BLaER1 (cell line): Measurements from ENCODE around the gene HSPD1.

Source experiments
- H3K27ac ChIP-seq: shearing (Covaris generic); formaldehyde crosslinking; 2 replicates; pipeline ENCODE4 v1.8.1; 2022
- H3K27me3 ChIP-seq: shearing (Covaris generic); formaldehyde crosslinking; 2 replicates; pipeline ENCODE4 v1.8.1; 2022
- H3K36me3 ChIP-seq: shearing (Covaris generic); formaldehyde crosslinking; 2 replicates; pipeline ENCODE4 v1.8.1; 2022
- H3K4me1 ChIP-seq: shearing (Covaris generic); formaldehyde crosslinking; 2 replicates; pipeline ENCODE4 v1.8.1; 2022
- H3K4me2 ChIP-seq: shearing (Covaris generic); formaldehyde crosslinking; 2 replicates; pipeline ENCODE4 v1.8.1; 2022
- H3K4me3 ChIP-seq: shearing (Covaris generic); formaldehyde crosslinking; 2 replicates; pipeline ENCODE4 v1.8.1; 2022
- H3K9ac ChIP-seq: shearing (Covaris generic); formaldehyde crosslinking; 2 replicates; pipeline ENCODE4 v1.8.1; 2022
- H3K9me3 ChIP-seq: shearing (Covaris generic); formaldehyde crosslinking; 2 replicates; pipeline ENCODE4 v1.8.1; 2022
- H4K20me1 ChIP-seq: shearing (Covaris generic); formaldehyde crosslinking; 2 replicates; pipeline ENCODE4 v1.8.1; 2022
- Cebpa-rat ChIP-seq: shearing (Covaris generic); IDR thresholded peaks from 2 replicates; pipeline ENCODE4 v1.8.1; 2022

HSPD1 gene

GRCh38 chr2:197515315-197515738 is 15.7 kb upstream of the HSPD1 start:
- Histone ChIP-seq H3K4me1 (peaks cover 21% of the 10 kb centered on the region), H3K9ac (peak overlapping the region; percentile 96), H4K20me1 (peaks cover 40% of the 10 kb centered on the region), H3K36me3 (peaks cover 25% of the 10 kb centered on the region), H3K27ac (peak overlapping the region; percentile 91), H3K27me3 (no peaks in the 10 kb centered on the region), H3K9me3 (peaks cover 23% of the 10 kb centered on the region), H3K4me3 (peak overlapping the region; percentile 91), H3K4me2 (peak overlapping the region; percentile 87)
- no peak for TF ChIP-seq Cebpa-rat

GRCh38 chr2:197514754-197515153 is 15.1 kb upstream of the HSPD1 start:
- Histone ChIP-seq H3K4me3 (peak overlapping the region; percentile 91), H3K27ac (peak overlapping the region; percentile 91), H3K27me3 (no peaks in the 10 kb centered on the region), H3K4me2 (peak overlapping the region; percentile 87), H3K9ac (peak overlapping the region; percentile 96), H3K4me1 (peaks cover 21% of the 10 kb centered on the region), H4K20me1 (peaks cover 35% of the 10 kb centered on the region), H3K36me3 (peaks cover 24% of the 10 kb centered on the region), H3K9me3 (peaks cover 17% of the 10 kb centered on the region)
- no peak for TF ChIP-seq Cebpa-rat

- Histone ChIP-seq H4K20me1 (peaks cover 29% of the 10 kb centered on the region), H3K27me3 (no peaks in the 10 kb centered on the region), H3K4me2 (no peak overlapping the region; the same call in 1 of the 2 replicates), H3K9me3 (peaks cover 9% of the 10 kb centered on the region), H3K36me3 (peaks cover 22% of the 10 kb centered on the region), H3K4me3 (no peak overlapping the region), H3K4me1 (peaks cover 21% of the 10 kb centered on the region), H3K9ac (no peak overlapping the region), H3K27ac (no peak overlapping the region)
- no peak for TF ChIP-seq Cebpa-rat
Measured at GRCh38 chr2:197513915-197514314, 14.3 kb upstream of the HSPD1 start.

- H3K4me1 ChIP-seq = peaks cover 13% of the 10 kb centered on the region
- no peaks in the 10 kb centered on the region for H3K27me3 ChIP-seq
- no peak for TF ChIP-seq Cebpa-rat
- no peak overlapping the region for H3K9ac ChIP-seq
- H3K27ac ChIP-seq = no peak overlapping the region
- H3K4me3 ChIP-seq = no peak overlapping the region
- H3K36me3 ChIP-seq = peaks cover 70% of the 10 kb centered on the region
- no peak overlapping the region for H3K4me2 ChIP-seq
- H4K20me1 ChIP-seq = peaks cover 26% of the 10 kb centered on the region
- no peaks in the 10 kb centered on the region for H3K9me3 ChIP-seq
Measured at GRCh38 chr2:197506658-197507057, 7.0 kb upstream of the HSPD1 start.

GRCh38 chr2:197504512-197504911 is 4.9 kb upstream of the HSPD1 start:
- no peak overlapping the region for H3K9ac ChIP-seq
- H3K4me2 ChIP-seq = no peak overlapping the region
- H3K27ac ChIP-seq = no peak overlapping the region
- no peaks in the 10 kb centered on the region for H3K9me3 ChIP-seq
- H3K36me3 ChIP-seq = peaks cover 64% of the 10 kb centered on the region
- H3K4me1 ChIP-seq = peaks cover 17% of the 10 kb centered on the region
- H3K27me3 ChIP-seq = no peaks in the 10 kb centered on the region
- peaks cover 30% of the 10 kb centered on the region for H4K20me1 ChIP-seq
- H3K4me3 ChIP-seq = no peak overlapping the region
- no peak for TF ChIP-seq Cebpa-rat

GRCh38 chr2:197504000-197504399 is 4.4 kb upstream of the HSPD1 start:
- Histone ChIP-seq H3K4me1 (peaks cover 17% of the 10 kb centered on the region), H3K36me3 (peaks cover 63% of the 10 kb centered on the region), H3K27ac (no peak overlapping the region)

GRCh38 chr2:197502685-197503084 is 3.0 kb upstream of the HSPD1 start:
- Histone ChIP-seq H4K20me1 (peaks cover 48% of the 10 kb centered on the region), H3K27ac (no peak overlapping the region), H3K27me3 (no peaks in the 10 kb centered on the region), H3K4me1 (peaks cover 24% of the 10 kb centered on the region), H3K4me3 (peak overlapping the region; percentile 87; the same call in 1 of the 2 replicates), H3K9ac (0 out of 2 replicates have a peak overlapping the region, but pooled peaks have one; percentile 90), H3K4me2 (peak overlapping the region; percentile 79), H3K36me3 (peaks cover 58% of the 10 kb centered on the region), H3K9me3 (no peaks in the 10 kb centered on the region)
- TF ChIP-seq Cebpa-rat = no peak

More at GRCh38 chr2:197504000-197504399, 4.4 kb upstream of the HSPD1 start:
- TF ChIP-seq Cebpa-rat = no peak
- peaks cover 35% of the 10 kb centered on the region for H4K20me1 ChIP-seq
- H3K27me3 ChIP-seq = no peaks in the 10 kb centered on the region
- H3K9me3 ChIP-seq = no peaks in the 10 kb centered on the region
- no peak overlapping the region for H3K4me3 ChIP-seq
- no peak overlapping the region for H3K9ac ChIP-seq
- no peak overlapping the region for H3K4me2 ChIP-seq

- Histone ChIP-seq H3K27ac (no peak overlapping the region), H3K4me2 (peak overlapping the region; percentile 79), H3K4me3 (peak overlapping the region; percentile 87), H3K4me1 (peaks cover 29% of the 10 kb centered on the region), H4K20me1 (peaks cover 53% of the 10 kb centered on the region), H3K27me3 (no peaks in the 10 kb centered on the region), H3K36me3 (peaks cover 59% of the 10 kb centered on the region), H3K9ac (peak overlapping the region; percentile 90; the same call in 1 of the 2 replicates), H3K9me3 (no peaks in the 10 kb centered on the region)
- TF ChIP-seq Cebpa-rat = no peak
Measured at GRCh38 chr2:197502201-197502600, 2.6 kb upstream of the HSPD1 start.

- Histone ChIP-seq H3K27ac (peak overlapping the region; percentile 95), H3K9me3 (no peaks in the 10 kb centered on the region), H3K36me3 (peaks cover 63% of the 10 kb centered on the region), H3K4me3 (peak overlapping the region; percentile 87), H3K9ac (peak overlapping the region; percentile 90), H3K4me2 (peak overlapping the region; percentile 79), H4K20me1 (peaks cover 69% of the 10 kb centered on the region), H3K4me1 (peaks cover 45% of the 10 kb centered on the region), H3K27me3 (no peaks in the 10 kb centered on the region)
- TF ChIP-seq Cebpa-rat = no peak
Measured at GRCh38 chr2:197500503-197501131, 977 bp upstream of the HSPD1 start.

- Histone ChIP-seq H3K27me3 (no peaks in the 10 kb centered on the region), H3K4me3 (peak overlapping the region; percentile 87), H3K4me1 (peaks cover 49% of the 10 kb centered on the region), H4K20me1 (peaks cover 83% of the 10 kb centered on the region), H3K36me3 (peaks cover 65% of the 10 kb centered on the region), H3K9me3 (no peaks in the 10 kb centered on the region), H3K9ac (peak overlapping the region; percentile 90), H3K27ac (peak overlapping the region; percentile 95), H3K4me2 (peak overlapping the region; percentile 84)
- TF ChIP-seq Cebpa-rat = no peak
Measured at GRCh38 chr2:197498937-197499593, 575 bp downstream of the HSPD1 start.
